Endothelial cell of umbilical vein (primary cell): ENCODE results near the gene ALDH7A1. TPM values are rescaled to one million over a fixed set of nuclear protein-coding genes. Genes with fewer than 3 reads are reported as not detected.

Experiments used
- BruUV-seq: library from RNA; stranded (reverse); fragments of 400-500 nt; replicated peaks from 2 replicates; lab custom pipeline; 2021; lab: Mats Ljungman, UMichigan
- CTCF ChIA-PET: fragments of 300-600, 350-600 bp; sonication (Branson Sonifier 250); formaldehyde crosslinking; loops from one replicate; lab custom pipeline; 2021; ENCODE audit warnings: antibody characterized with exemption, inconsistent platforms; lab: Charles Lee
- POLR2A ChIA-PET: fragments of 300-600, 350-600 bp; sonication (Branson Sonifier 250); formaldehyde crosslinking; loops from one replicate; lab custom pipeline; 2021; ENCODE audit warnings: antibody characterized with exemption, inconsistent platforms; lab: Charles Lee
- DNase-seq: peaks from one replicate; pipeline ENCODE4 v3.0.0-alpha.2; 2011; ENCODE audit warnings: low read depth, low spot score
- FAIRE-seq: peaks from 2 replicates; lab custom pipeline; 2011; peaks lifted over from hg19 to GRCh38; lab: Jason Lieb, UNC
- H2AFZ ChIP-seq: 2 replicates; pipeline ENCODE4 v1.6.0; 2012; ENCODE audit warnings: low read depth, low read length, control low read depth, inconsistent platforms
- H3K27ac ChIP-seq: 2 replicates; pipeline ENCODE4 v1.5.1; 2011; ENCODE audit warnings: low read depth, mild to moderate bottlenecking, control low read depth, low read length, moderate library complexity; ENCODE audit not compliant: insufficient read depth
- H3K27me3 ChIP-seq, 2 experiments: 2 replicates each; pipeline versions ENCODE4 v1.6.0 to v1.6.1; 2011; ENCODE audit warnings: low read length in 2 of 2, mixed read lengths in 1 of 2; ENCODE audit not compliant: control insufficient read depth in 2 of 2, insufficient read depth in 2 of 2
- H3K36me3 ChIP-seq, 2 experiments: 2 replicates in 1 of 2; 3 replicates in 1 of 2; pipeline ENCODE4 v1.5.1; 2011; ENCODE audit warnings: low read length in 2 of 2, mild to moderate bottlenecking in 1 of 2, moderate library complexity in 1 of 2; ENCODE audit not compliant: control insufficient read depth in 2 of 2, insufficient read depth in 2 of 2; ENCODE audit errors: extremely low read depth in 1 of 2
- H3K4me1 ChIP-seq: 3 replicates; pipeline ENCODE4 v1.5.1; 2011; ENCODE audit warnings: mild to moderate bottlenecking, low read length; ENCODE audit not compliant: control insufficient read depth, insufficient read depth; ENCODE audit errors: extremely low read depth
- H3K4me2 ChIP-seq: 2 replicates; pipeline ENCODE4 v1.6.1; 2011; ENCODE audit warnings: low read length, control low read depth, mixed read lengths; ENCODE audit not compliant: insufficient read depth
- H3K4me3 ChIP-seq, 3 experiments: fragments of 200-600 bp in 1 of 3; sonication (generic), shearing (Covaris generic) in 1 of 3; replicated peaks in 1 of 3; 2 replicates each; pipeline ENCODE4 v1.5.1; 2011 to 2016; ENCODE audit warnings: control low read depth in 3 of 3, low read length in 3 of 3, mild to moderate bottlenecking in 2 of 3, inconsistent platforms in 1 of 3, low read depth in 1 of 3, moderate library complexity in 1 of 3; ENCODE audit not compliant: insufficient read depth in 1 of 3
- H3K79me2 ChIP-seq: 2 replicates; pipeline ENCODE4 v1.6.0; 2012; ENCODE audit warnings: low read length, inconsistent platforms; ENCODE audit not compliant: control insufficient read depth, insufficient read depth
- H3K9ac ChIP-seq: replicated peaks from 2 replicates; pipeline ENCODE3; 2011; ENCODE audit warnings: low read length, control low read depth; ENCODE audit not compliant: insufficient read depth; ENCODE audit errors: extremely low read depth
- H3K9me1 ChIP-seq: replicated peaks from 3 replicates; pipeline ENCODE4 v1.6.0; 2011; ENCODE audit warnings: mild to moderate bottlenecking, low read length; ENCODE audit not compliant: control insufficient read depth, insufficient read depth; ENCODE audit errors: extremely low read depth
- H3K9me3 ChIP-seq: replicated peaks from 2 replicates; pipeline ENCODE4 v1.5.1; 2012; ENCODE audit warnings: low read length, inconsistent platforms; ENCODE audit not compliant: control insufficient read depth, insufficient read depth
- H4K20me1 ChIP-seq: replicated peaks from 2 replicates; pipeline ENCODE3; 2011; ENCODE audit warnings: mild to moderate bottlenecking, low read length; ENCODE audit not compliant: control insufficient read depth, insufficient read depth; ENCODE audit errors: extremely low read depth
- CTCF ChIP-seq, 2 donors: IDR thresholded peaks; 1 replicate in 1 of 2; 2 replicates in 1 of 2; pipeline ENCODE4 v1.5.1; 2011; ENCODE audit warnings: low read length in 2 of 2, mild to moderate bottlenecking in 2 of 2, moderate library complexity in 2 of 2, control low read depth in 1 of 2, inconsistent platforms in 1 of 2, low read depth in 1 of 2; ENCODE audit not compliant: insufficient read depth in 1 of 2; ENCODE audit errors: extremely low read depth in 1 of 2
- EZH2 ChIP-seq: IDR thresholded peaks from 2 replicates; pipeline ENCODE4 v1.6.1; 2012; ENCODE audit warnings: borderline replicate concordance, low read depth, mild to moderate bottlenecking, moderate library complexity, low read length, inconsistent platforms; ENCODE audit not compliant: severe bottlenecking
- FOS ChIP-seq: IDR thresholded peaks from 2 replicates; pipeline ENCODE4 v1.6.1; 2011; ENCODE audit warnings: mild to moderate bottlenecking, low read length, moderate library complexity, borderline replicate concordance; ENCODE audit not compliant: insufficient read depth
- GATA2 ChIP-seq: IDR thresholded peaks from 2 replicates; pipeline ENCODE4 v1.7.0; 2011; ENCODE audit warnings: low read depth, mild to moderate bottlenecking, moderate library complexity, mixed read lengths, low read length; ENCODE audit not compliant: insufficient read length, insufficient read depth
- JUN ChIP-seq: IDR thresholded peaks from 2 replicates; pipeline ENCODE4 v1.6.1; 2011; ENCODE audit warnings: borderline replicate concordance, low read depth; ENCODE audit not compliant: insufficient read length, insufficient read depth
- MAX ChIP-seq: IDR thresholded peaks from 2 replicates; pipeline ENCODE4 v1.6.1; 2011; ENCODE audit not compliant: insufficient read depth, insufficient read length
- MYC ChIP-seq: IDR thresholded peaks from one replicate; pipeline ENCODE4 v1.6.1; 2011; ENCODE audit warnings: mild to moderate bottlenecking, low read depth, low read length
- POLR2A ChIP-seq: IDR thresholded peaks from 2 replicates; pipeline ENCODE4 v1.6.1; 2012; ENCODE audit warnings: low read depth, mild to moderate bottlenecking, control low read depth, low read length
- POLR2AphosphoS5 ChIP-seq: IDR thresholded peaks from 2 replicates; pipeline ENCODE4 v1.6.1; 2012; ENCODE audit warnings: low read depth, mild to moderate bottlenecking, control low read depth, low read length, moderate library complexity; ENCODE audit not compliant: insufficient read depth
- dilution Hi-C: fragments of 300-500 bp; cut with MboI; formaldehyde crosslinking; loops from one replicate; pipeline ENCODE4 v1.15.0; 2019; ENCODE audit warnings: low sequenced_read_pairs; ENCODE audit not compliant: extremely low pct_ligation_motif_present
- intact Hi-C: fragments of 100-400 bp; cut with micrococcal nuclease; formaldehyde crosslinking; loops from one replicate; pipeline ENCODE4 v1.10.0; 2022
- polyA plus RNA-seq, 4 experiments: library from polyadenylated mRNA; depleted of rRNA in 3 of 4; stranded (reverse) in 3 of 4; unstranded in 1 of 4; fragments of >200 nt; gene quantifications; 2 replicates each; pipeline versions ENCODE4 v1.2.1 to v1.2.3, GENCODE V29; 2011 to 2012; ENCODE audit warnings: missing spikeins in 1 of 4
- total RNA-seq: library from RNA; stranded (reverse); gene quantifications from 2 replicates; pipeline ENCODE4 v1.2.3, GENCODE V29; 2021

The ALDH7A1 gene
- total and polyA plus RNA-seq, 2 donors (not counting 3 experiments of a cell fraction or from before 2014, with no cell fraction given), result 43.6 to 103 TPM

- ChIA-PET POLR2A (no interaction called here), CTCF (interaction anchor here (3.6 kb wide), 1 partner anchor 14 kb away, joined by 12 read pairs; no protein-coding TSS in a partner anchor)
- Histone ChIP-seq H3K4me1 (peaks cover 8% of the 10 kb centered on the region), H3K4me2 (no peak overlapping the region), H3K9me3 (no peaks in the 10 kb centered on the region), H4K20me1 (no peaks in the 10 kb centered on the region), H3K27me3 (no peaks in the 10 kb centered on the region), H3K9me1 (no peaks in the 10 kb centered on the region), H3K36me3 (no peaks in the 10 kb centered on the region), H3K9ac (no peak overlapping the region), H3K4me3 (no peak overlapping the region), H3K27ac (no peak overlapping the region), H2AFZ (no peak overlapping the region), H3K79me2 (no peaks in the 10 kb centered on the region)
- FAIRE-seq (no peak), DNase-seq (no peak)
- BruUV-seq, result no TSS peak
- dilution Hi-C loops, result no loop called here
- intact Hi-C loops, result no loop called here
- TF ChIP-seq POLR2A, result no peak
- TF ChIP-seq GATA2, result no peak
- no peak for TF ChIP-seq FOS
- TF ChIP-seq CTCF (IDR thresholded peaks at IDR 0.05; ENCODE audit: extremely low read depth in 1 of 2, insufficient read depth in 1 of 2, low read depth in 1 of 2, low read length in 2 of 2), result no peak
- TF ChIP-seq POLR2AphosphoS5, result no peak
- no peak for TF ChIP-seq JUN
- TF ChIP-seq MYC, result no peak
- no peak for TF ChIP-seq MAX
- no peak for TF ChIP-seq EZH2
Observed at GRCh38 chr5:126513703-126514102, 81.3 kb downstream of the ALDH7A1 start.
